Neutrophil (primary cell): ENCODE data around the gene SLC31A1.
"Not testable (repeated sequence)": the region's sequence is repeated elsewhere in the genome, so short reads cannot be mapped to it uniquely, and the experiment has no call there.

Experiments used
- H3K27ac ChIP-seq: fragments of 200-600 bp; sonication (generic); 2 replicates; pipeline ENCODE4 v1.5.1; 2016; ENCODE audit warnings: mild to moderate bottlenecking, moderate library complexity
- H3K27me3 ChIP-seq: fragments of 200-600 bp; sonication (generic); 2 replicates; pipeline ENCODE4 v1.6.0; 2016; ENCODE audit warnings: mild to moderate bottlenecking
- H3K36me3 ChIP-seq: fragments of 200-600 bp; sonication (generic); 2 replicates; pipeline ENCODE4 v1.5.1; 2017
- H3K4me1 ChIP-seq, 2 experiments: fragments of 200-600 bp in 1 of 2; sonication (generic) in 1 of 2; 1 replicate in 1 of 2; 2 replicates in 1 of 2; pipeline versions ENCODE4 v1.5.1 to v1.6.1; 2013 to 2016; ENCODE audit warnings: low read depth in 1 of 2, low read length in 1 of 2, mild to moderate bottlenecking in 1 of 2, moderate library complexity in 1 of 2; ENCODE audit not compliant: control insufficient read depth in 1 of 2, insufficient read depth in 1 of 2
- H3K4me3 ChIP-seq, 2 experiments: fragments of 200-600 bp in 1 of 2; sonication (generic) in 1 of 2; 1 replicate in 1 of 2; 2 replicates in 1 of 2; pipeline ENCODE4 v1.5.1; 2013 to 2016; ENCODE audit warnings: low read depth in 1 of 2, low read length in 1 of 2, mild to moderate bottlenecking in 1 of 2, moderate library complexity in 1 of 2
- H3K9me3 ChIP-seq: fragments of 200-600 bp; sonication (generic); 2 replicates; pipeline ENCODE4 v1.5.1; 2016
- CTCF ChIP-seq: fragments of 200-600 bp; sonication (generic); IDR thresholded peaks from 2 replicates; pipeline ENCODE4 v1.5.1; 2016; ENCODE audit warnings: antibody characterized with exemption

The SLC31A1 gene

GRCh38 chr9:113227436-113227835 lies 6.1 kb downstream of the SLC31A1 start:
- H3K27ac ChIP-seq = peak overlapping the region; percentile 68
- no peaks in the 10 kb centered on the region for H3K27me3 ChIP-seq
- TF ChIP-seq CTCF = no peak
- H3K4me1 ChIP-seq = peaks cover 83 to 93% of the 10 kb centered on the region in 2 experiments
- no peaks in the 10 kb centered on the region for H3K36me3 ChIP-seq
- H3K4me3 ChIP-seq = no peak overlapping the region
- H3K9me3 ChIP-seq = no peaks in the 10 kb centered on the region

GRCh38 chr9:113228130-113228665 lies 6.9 kb downstream of the SLC31A1 start:
- H3K27me3 ChIP-seq = no peaks in the 10 kb centered on the region
- no peak for TF ChIP-seq CTCF
- H3K4me3 ChIP-seq = no peak overlapping the region
- H3K4me1 ChIP-seq = peaks cover 83 to 93% of the 10 kb centered on the region in 2 experiments
- no peaks in the 10 kb centered on the region for H3K36me3 ChIP-seq
- peak overlapping the region; percentile 68 for H3K27ac ChIP-seq
- H3K9me3 ChIP-seq = no peaks in the 10 kb centered on the region

GRCh38 chr9:113231701-113232100 lies 10.4 kb downstream of the SLC31A1 start:
- TF ChIP-seq CTCF = no peak
- Histone ChIP-seq H3K27me3 (no peaks in the 10 kb centered on the region), H3K27ac (peak overlapping the region; percentile 93), H3K4me1 (peaks cover 78 to 87% of the 10 kb centered on the region in 2 experiments), H3K36me3 (no peaks in the 10 kb centered on the region), H3K4me3 (no peak overlapping the region), H3K9me3 (no peaks in the 10 kb centered on the region)

GRCh38 chr9:113235701-113236255 lies 14.4 kb downstream of the SLC31A1 start:
- H3K4me3 ChIP-seq = peak overlapping the region in 1 of 2 experiments; percentile 26
- H3K36me3 ChIP-seq, H3K27me3 ChIP-seq, H3K9me3 ChIP-seq: not testable (repeated sequence)
- H3K27ac ChIP-seq = peak overlapping the region; percentile 67
- H3K4me1 ChIP-seq = peaks cover 58 to 60% of the 10 kb centered on the region in 2 experiments

GRCh38 chr9:113237026-113237425 lies 15.7 kb downstream of the SLC31A1 start:
- TF ChIP-seq CTCF = no peak
- Histone ChIP-seq H3K9me3 (no peaks in the 10 kb centered on the region), H3K36me3 (no peaks in the 10 kb centered on the region), H3K4me1 (peaks cover 48% of the 10 kb centered on the region in 2 experiments), H3K27ac (no peak overlapping the region), H3K27me3 (no peaks in the 10 kb centered on the region), H3K4me3 (no peak overlapping the region)

- Histone ChIP-seq H3K27me3 (no peaks in the 10 kb centered on the region), H3K27ac (no peak overlapping the region), H3K36me3 (no peaks in the 10 kb centered on the region), H3K4me3 (no peak overlapping the region), H3K9me3 (no peaks in the 10 kb centered on the region), H3K4me1 (peaks cover 35% of the 10 kb centered on the region in 2 experiments)
- TF ChIP-seq CTCF = no peak
Measured at GRCh38 chr9:113238202-113238858, 17.0 kb downstream of the SLC31A1 start.
